GM20431 (cell line): ENCODE measurements around the gene PRSS56.

ENCODE experiments used
- in situ Hi-C: fragments of 300-500 bp; cut with MseI, MboI; formaldehyde crosslinking; loops from one replicate; pipeline ENCODE4 v1.15.0; 2020; ENCODE audit warnings: low sequenced_read_pairs; ENCODE audit not compliant: unreplicated experiment

The PRSS56 gene

DNA sequence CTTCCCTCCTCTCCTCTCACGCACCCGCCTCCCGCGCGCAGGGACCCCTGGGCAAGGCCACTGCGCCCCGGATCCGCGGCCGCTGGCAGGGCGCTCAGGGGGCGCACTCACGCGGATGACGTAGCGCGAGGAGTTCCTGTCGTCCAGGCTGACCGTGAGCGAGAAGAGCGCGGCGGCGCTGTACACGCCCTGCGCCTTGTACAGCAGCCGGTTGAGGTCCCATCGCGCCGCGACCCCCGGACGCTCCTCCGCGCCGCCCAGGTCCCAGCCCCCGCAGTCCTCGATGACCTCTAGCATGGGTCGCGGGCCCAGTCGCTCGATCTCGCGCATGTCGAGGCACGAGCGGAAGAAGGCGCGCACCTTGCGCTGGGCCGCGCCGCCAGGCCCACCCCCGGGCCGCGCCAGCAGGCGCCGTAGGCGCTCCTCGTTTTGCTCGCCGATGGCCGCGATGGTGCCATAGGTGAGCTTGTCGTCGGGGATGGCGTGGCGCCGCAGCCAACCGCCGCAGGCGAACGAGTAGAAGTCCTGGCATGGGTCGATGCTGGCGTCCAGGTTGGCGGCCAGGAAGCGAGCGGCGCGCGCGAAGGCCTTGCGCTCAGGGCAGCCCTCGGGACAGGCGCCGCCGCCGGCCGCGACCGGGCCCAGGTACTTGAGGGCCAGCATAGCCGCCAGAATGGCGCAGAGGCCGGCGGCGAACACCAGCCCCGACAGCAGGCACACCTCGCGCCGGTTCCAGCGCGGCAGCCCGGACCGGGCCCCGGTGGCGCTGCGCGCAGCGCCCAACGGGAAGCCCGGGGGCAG, 34.2 kb upstream of the PRSS56 start:
- in situ Hi-C loops = no loop called here

DNA sequence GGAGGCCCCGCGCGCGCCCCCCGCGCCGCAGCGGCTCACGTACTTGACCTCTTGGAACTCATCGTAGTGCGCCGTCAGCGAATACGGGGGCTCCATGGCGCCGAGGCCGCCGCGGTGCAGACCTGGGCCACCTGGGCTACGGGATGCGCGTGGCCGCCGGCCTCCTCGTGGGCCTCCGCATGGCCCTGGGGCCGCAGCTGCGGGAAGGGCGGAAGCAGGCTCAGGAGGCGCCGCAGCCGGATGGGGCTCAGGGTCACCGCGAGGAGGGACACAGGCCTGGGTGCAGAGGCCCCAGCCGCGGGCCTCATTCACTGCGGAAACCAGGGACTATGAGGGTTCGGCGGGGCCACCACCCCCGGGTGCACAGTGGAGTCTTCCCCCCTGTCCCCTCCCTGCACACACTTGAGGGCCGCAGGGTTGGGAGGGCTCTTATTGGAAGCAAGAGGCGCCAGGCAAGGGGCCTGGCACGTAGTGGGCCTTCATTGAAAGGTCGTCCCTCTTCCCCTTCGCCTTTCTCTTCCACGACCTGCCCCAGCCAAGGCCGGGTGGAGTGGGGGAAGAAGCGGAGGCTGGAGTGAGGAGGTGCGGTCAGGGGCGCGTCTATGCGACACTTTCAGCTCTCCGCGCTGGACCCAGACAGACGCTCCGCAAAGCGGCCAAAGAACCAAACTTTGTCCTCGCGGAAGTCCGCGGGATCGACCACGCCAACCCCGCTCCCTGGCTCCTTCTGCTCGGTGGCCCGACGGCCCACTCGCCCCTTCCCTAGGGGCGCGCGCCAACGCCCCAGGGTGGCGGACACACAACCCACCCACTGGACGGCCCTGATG, 33.4 kb upstream of the PRSS56 start:
- in situ Hi-C loops = no loop called here

DNA sequence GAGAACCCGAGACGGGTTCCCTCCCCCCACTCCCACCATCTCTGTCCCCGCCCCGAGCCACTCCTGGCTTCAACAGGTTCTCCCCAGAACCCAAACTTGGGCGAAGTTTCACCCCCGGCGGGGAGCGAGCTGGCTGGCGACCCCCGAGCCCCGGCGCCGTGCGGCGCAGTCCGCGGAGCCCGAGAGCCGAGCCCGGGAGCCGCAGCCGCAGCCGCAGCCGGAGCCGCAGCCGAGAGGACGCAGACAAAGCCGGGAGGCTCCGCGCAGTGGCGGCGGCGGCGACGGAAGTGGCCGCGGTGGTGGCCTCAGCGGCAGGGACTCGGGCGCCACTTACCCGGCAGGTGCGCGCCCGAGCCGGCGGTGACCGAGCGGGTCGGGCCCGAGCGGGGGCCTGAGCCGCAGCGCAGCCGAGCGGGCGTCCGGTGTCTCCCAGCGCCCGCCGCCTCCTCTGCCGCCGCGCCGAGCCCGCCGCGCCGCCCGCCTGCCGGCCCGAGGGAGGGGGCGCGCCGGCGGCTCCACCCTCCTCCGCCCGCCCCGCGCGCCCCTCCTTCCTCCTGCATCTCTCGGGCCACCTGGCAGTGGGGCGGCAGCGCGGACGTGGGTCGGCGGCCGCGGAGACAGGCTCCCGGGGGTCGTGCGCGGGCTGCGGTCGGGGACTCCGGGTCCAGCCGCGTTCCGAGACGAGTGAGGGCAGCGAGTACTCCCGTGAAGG, 32.6 kb upstream of the PRSS56 start, which contains the start of gene ECEL1:
TSS of gene ECEL1 (minus strand) at position 450 of the 712 bp plus-strand sequence. CDS start 1,181 bp downstream, outside the sequence.
- in situ Hi-C loops = no loop called here

DNA sequence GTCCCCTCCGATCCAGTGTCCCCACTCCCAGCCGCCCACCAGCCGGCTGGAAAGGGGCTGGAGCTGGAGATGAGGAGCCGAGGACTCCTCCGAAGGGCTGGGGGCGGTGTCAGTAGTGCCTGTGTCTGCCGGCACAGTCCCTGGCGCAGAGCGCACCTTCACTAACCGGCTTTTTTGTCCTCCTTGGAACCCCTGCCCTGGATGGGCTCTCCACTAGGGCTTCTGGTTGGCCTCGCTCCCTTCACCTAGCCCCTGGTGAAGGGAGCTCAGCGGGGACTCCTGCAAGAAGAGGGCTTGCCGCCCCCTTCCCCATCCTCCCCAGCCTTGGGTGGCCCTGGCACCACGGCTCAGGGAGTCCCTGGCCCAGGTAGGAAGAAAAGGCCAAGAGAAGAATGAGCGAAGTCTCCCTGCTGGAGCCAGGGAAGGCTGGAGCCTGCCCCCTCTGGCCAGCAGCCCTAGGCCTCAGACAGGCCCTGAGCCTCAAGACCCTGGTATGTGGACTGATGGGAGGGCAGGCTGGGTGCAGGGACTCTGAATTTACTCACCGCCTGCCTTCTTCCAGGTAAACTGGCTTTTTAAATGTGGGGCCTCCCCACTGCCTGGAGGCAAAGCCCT, 32.0 kb upstream of the PRSS56 start:
- in situ Hi-C loops = no loop called here

DNA sequence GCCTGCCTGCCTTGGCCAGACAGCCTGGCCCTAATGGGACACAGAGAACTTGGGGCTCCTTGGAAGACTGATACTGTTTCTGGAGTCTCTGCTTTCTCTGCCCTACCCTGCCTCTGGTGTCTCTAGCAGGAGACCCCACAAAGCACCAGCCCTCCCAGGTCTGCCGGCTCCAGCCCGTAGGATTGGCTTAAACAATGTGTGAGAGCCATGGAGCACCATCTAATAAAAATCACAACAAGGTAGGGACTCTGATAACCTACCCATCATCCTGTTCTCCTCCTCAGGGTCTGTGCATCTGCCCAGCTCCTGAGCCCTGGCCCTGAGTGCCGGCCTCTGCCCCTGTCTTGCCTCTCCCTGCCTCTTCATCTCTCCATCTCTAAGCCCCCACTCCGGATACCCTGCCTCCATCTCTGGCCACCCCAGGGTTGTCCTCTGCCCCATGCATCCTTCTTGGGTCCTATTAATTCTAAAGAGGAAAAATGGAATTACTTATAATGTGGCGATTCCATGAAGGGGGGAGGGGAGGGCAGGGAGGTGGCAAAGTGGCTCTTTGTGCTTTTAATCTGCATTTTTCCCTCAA, 31.4 kb upstream of the PRSS56 start:
- in situ Hi-C loops = no loop called here

DNA sequence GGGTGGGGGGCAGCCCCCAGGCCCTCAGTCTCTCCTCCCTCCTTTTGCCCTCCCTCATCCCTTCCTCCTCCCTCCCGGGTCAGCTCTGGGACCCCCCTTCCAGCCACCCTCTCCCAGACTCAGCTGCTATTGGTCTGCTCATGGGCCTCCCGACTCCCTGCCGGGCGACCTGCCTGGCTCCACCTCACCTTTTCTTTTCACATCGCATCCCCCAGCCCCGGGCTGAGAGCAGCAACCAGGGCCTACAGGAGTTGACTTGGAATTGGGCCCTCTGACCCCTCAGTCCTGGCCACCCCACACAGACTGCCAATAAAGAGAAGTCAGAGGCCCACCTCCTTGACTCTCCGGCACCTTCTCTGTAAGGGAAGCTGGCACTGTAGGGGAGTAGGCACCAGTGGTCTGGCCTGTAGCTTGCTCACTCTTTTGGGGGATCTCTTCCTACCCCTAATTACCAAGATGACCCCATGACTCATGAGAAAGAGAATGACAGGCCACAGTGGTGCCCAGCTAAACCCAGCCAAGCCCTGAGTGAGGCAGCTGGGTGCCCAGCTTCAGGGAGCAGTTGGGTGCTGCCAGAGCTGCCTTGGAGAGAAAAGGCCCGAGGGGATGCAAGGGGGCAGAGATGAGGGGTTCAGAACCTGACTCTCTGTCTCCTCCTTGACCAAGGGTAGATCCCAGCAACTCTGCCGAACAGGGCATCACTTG, 30.5 kb upstream of the PRSS56 start:
- in situ Hi-C loops = no loop called here

DNA sequence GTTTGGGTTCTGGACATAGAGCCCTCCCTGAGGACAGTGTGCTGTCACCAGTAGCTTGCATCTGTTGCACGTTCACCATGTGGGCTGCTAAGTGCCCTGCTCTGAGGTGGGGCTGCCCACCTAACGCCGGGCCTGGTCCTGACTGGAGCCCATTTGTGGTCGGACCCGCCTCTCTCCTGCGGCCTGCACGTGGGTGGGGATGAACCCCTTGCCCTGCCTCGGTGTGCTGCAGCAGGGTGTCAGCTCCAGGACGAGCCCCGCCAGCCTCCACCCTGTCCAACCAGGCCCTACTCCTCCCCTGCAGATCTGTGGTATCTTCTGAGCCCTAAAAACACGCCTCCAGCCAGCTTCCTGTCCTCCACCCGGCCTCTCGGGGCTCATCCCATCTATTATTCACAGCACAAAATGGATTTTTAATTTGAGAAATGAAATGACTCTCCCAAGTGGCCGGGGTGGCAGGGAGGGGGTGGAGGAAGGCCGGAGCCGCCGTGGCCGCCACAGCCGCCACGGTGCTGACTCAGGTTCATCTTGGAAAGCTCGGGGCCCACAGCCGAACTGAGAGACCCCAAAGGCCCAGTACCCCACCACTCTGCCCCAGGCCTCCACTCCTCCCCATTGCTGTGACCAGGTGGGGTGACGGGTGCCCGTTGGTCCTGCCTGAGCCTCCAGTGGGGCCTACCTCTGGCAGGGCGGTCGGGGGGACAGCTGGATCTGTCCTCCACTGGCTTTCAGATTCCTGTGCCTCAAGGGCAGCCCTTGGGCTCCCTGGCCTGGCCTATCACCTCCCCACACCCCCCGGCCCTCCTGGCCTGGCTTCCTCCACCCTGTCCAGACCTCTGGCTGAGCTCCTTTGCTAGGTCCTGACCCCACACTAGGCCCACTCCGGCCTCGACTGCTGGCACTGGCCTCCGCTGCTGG, 29.7 kb upstream of the PRSS56 start:
- in situ Hi-C loops = no loop called here

DNA sequence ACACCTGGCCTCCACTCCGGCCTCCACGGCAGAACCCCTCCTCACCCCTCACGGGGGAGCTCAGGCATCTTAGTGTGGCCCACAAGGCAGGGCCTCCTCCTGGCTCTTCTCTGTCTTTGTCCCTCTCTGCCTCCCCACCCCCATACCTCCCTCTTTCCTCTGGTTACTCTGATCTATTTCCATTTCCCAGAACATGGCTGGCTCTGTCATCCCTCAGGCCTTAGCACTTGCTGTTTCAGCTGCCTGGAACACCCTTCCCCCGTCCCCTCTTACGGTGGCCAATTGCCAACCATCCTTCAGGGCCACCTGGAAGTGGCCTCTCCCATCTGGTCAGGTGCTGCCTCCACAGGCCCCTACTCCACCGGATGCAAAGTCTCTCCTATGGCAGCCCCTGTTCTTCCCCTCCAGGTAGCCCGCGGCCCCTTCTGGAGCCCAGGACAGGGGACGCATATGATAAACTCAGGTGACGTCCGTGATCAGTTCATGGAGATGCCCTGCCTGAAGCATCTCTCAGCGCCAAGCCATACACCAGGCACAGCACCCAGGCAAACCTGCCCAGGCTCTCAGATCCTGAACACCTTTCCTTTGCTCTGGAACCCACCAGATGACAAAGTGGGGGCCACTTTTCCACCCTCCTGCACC, 28.9 kb upstream of the PRSS56 start:
- in situ Hi-C loops = no loop called here

DNA sequence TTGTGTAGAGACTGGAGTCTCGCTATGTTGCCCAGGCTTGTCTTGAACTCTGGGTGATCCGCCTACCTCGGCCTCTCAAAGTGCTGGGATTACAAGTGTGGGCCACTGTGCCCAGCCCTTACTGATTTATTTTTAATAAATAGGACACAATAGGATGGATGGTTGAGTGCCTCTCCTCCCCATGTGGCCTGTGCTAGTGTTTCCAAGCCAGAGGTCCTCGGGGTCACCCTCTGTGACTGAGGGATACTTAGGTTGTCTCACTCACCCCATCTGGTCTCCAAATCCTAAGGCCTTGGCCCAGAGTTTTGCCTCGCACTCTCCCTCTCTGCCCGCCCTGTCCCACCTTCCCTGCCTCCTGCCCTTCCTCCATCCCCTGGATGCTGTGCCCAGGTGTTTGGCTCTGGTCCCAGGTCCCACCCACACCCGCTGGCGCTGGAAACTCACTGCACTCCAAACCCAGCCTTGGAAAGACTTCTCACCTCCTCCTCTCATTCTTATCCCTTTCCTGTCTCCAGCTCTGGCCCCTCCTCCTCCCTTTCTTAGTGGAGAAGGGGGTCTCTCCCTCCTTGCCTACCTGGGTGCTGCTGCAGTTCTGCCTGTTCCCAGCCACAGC, 27.8 kb upstream of the PRSS56 start:
- in situ Hi-C loops = no loop called here

DNA sequence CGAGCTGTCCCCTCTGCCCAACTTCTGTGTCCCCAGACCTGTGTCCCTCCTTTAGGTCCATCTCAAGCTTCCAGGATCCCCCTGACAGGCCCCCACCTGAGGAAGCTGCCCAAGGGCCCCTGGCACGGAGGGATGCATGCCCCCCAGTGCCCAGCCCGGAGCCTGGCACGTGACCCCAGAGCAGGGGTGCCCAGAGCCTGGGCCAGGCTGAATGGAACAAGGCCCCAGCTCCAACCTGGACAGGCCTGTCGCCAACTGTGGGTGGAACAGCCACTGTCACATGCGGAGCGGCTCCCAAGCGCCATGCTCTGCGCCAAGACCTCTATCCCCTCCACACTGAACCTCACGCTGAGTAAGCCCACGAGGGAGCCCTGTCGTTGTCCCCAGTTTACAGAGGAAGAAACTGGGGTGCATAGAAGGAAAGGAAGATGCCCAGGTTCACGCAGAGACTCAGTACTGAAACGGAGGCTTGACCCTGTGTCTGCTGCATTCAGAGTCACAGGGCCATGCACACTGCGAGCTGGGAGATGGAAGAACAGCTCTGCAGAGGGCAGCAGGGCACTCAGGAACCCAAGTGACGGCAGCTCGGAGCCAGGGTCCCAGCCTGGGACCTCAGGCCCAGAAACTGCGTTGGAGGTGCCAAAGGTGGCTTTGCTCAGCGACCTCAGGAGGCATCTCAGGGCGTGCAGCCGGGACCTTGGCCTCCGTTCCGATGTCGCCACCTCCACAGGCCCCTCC, 27.1 kb upstream of the PRSS56 start:
- in situ Hi-C loops = no loop called here

DNA sequence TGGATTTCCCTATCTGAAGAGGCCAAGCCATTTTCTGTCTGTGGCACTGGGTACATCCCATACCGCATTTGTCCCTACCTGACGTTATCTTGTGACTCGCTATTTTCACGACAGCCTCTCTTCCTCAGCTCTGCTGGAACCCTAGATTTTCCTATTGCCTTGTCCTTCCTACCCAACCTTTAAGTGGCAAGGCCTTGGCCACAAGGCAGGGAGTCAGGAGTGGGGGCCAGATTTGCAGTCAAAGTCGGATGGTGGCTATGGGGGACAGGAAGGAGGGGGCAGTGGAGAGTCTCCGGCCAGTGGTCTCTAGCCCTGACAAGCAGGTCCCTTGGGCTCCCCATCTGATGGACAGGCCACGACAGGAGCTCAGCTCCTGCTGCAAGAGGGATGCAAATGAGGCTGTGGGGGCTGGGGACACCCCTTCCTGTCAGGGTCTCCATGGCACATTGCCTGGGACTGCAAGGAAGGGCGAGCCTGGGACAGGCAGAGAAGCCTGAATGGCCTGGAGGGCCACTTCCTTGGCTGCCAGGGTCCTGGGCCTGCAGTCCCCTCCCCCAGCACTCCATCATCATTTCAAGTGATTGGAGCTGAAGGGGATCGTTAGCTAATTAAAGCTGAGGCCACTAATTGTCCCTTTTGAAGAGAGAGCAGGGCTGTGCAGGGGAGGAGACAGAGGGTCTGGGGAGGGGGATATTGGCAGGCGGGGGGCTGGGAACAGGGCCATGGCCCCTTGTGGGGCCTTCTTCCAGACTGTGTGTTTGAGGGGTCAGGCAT, 26.3 kb upstream of the PRSS56 start:
- in situ Hi-C loops = no loop called here

DNA sequence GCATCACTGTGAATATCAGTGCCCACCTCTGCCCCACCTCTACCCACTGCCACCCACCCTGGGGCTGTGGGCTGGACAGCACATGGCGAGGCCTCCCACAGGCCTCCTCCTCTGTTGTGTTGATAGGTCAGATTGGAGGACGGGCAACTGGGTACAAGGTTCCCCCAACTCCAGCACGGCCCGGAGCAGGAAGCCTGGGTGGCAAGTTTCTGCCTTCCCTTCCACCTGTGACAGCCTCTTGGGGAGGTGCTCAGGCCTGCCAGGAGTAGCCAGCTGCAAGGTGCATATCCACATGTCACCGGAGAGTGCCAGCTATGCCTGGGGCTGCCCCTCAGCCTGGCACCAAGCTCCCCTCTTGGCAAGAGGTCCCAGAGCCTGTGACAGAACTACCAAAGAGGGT, 25.6 kb upstream of the PRSS56 start:
- in situ Hi-C loops = no loop called here

DNA sequence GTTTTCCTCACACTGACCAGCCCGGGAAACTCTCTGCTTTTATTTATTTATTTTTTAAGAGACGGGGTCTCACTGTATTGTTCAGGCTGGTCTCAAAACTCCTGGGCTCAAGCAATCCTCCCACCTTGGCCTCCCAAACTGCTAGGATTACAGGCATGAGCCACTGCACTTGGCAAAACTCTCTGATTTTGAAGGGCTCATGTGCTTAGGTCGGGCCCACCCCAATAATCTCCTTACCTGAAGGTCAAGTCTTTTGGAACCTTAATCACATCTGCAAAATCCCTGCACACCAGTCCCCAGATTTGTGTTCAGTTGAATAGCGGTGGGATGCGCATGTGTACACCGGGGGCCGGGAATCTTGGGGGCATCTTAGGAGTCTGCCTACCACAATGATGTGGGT, 24.9 kb upstream of the PRSS56 start:
- in situ Hi-C loops = no loop called here

DNA sequence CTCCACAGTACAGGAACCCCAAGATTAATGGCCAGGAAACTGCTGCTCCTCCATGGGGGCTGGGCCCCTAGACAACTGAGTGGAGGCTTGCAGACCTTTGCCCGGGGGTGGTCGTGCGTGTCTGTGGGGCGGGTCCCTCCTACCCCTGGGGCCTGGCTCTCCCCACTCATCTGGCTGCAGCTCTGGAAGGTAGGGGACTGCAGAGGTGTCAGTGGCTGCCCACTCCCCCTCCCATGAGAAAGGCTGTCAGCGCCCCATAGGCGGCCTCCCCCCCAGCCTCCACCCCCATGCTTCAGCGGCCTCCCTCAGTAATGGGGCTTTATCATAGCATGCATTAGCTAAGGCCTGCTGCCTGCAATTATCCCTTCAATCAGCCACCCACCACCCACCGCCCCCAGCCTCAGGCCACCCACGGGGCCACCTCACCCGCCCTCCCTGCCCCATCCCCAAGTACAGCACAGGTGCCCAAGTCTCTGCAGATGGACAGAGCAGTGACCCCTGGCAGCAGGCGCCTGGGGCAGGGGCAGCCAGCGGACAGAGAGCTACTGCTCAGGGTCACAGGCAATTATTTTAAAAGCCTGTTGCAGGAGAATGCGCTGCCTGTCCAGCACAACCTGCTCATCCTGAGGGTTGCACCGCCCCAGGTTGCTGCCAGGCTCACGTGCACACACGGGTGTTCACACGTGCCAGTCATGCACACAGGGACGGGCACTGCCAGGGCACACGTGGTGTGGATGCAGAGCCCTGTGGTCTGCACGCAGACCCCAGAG, 23.5 kb upstream of the PRSS56 start:
- in situ Hi-C loops = no loop called here

DNA sequence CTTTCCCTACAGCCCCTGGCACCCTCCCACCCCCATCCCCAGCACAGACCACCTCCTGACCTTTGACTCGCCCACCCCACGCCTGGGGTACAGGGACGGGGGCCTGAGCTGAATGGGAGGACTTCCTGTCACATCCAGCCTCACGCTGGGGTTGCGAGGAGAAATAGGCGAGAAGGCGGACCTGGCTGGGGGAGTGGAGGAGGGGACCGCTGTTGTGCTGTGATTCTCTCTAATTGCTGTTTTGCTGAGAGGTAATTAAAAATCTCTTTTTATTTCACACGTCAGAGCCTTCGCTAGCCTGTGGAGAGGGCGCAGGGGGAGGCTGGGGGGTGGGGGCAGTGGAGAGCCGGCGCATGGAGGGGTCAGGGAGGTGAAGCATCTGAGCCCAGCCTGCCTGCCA, 22.8 kb upstream of the PRSS56 start:
- in situ Hi-C loops = no loop called here
